ENCODE data around the gene NNMT.

The NNMT gene

DNA sequence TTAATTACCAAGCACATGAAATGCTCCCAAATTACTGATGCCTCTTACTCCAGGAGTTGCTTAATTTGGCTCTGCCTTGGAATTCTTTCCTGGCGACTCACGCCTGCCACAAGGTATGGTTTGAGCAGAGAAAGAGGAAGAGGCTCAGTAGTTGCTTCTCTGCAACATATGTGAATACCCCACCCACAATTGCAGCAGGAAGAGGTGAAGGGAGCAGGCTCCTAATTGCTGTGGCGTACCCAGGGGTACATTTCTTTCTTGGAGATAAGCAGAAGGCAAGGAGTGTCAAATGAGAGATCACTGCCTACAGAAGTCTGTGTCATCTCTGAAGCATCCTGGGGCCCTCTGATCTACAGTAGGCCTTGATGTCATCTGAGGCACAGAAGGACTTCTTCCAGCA lies 10.6 kb upstream of the NNMT start:
- no peak for DNase-seq

DNA sequence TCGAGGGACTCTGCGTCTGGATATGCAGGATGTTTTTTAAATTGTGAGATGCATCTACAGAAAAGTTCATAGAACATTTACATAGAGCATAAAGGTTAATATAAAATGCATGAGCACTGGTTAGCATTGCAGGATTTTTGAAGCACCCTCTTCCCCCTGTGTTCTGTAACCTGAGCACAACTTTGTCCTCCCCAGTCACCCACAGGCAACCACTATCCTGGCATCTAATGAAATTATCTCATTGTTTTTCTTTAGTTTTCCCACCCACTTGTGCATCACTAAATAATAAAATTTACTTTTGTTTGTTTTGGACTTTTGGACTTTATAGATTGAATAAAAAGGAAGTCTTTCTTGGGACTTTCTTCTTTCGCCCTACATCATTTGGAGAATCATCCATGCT lies 10.0 kb upstream of the NNMT start:
- DNase-seq: no peak

DNA sequence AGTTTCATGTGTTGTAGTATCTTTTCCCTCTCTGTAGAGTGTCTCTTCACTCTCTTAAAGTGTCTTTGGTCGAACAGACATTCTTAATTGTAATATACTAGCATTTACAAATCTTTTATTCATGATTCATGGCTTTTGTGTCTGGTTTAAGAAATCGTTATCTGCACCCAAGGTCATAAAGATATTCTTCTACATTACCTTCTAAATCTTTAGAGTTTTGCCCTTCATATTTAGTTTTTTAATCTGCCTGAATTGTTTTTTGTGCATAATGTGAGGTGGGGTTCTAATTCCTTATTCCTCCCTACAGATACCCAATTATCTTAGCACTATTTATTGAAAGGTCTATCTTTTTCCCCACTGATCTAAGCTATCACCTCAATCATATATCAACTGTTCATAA lies 9.0 kb upstream of the NNMT start:
- no peak for DNase-seq

DNA sequence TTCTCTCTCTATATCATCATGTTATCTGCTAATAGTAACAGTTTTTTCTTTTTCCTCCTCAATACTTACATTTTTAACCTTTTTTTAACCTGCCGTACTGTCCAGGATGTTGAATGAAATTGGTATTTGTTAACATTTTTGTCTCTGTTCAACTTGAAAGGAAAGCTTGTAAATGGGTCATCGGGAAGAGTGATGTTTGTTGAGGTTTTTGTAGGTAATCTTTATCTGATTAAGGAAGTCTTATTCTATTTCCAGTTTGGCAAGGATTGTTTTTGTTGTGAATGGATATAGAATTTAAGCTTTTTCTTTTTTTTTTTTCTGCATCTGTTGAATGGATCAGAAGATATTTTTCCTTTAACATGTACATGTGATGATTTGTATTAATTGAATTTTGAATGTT lies 8.1 kb upstream of the NNMT start:
- no peak for DNase-seq

DNA sequence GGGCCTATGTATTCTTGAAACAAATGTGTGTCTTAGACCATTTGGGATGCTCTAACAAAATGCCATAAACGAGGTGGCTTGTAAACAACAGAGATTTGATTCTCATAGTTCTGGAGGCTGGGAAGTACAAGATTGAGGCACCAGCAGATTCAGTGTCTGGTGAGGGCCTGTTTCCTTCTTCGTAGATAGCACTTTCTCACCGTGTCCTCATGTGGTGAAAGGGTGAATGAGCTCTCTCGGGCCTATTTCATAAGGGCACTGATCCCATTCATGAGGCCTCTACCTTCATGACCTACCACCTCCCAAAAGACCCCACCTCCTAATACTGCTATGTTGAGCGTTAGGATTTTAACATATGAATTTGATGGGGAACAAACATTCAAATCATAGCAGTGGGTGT lies 6.4 kb upstream of the NNMT start:
- no peak for DNase-seq

DNA sequence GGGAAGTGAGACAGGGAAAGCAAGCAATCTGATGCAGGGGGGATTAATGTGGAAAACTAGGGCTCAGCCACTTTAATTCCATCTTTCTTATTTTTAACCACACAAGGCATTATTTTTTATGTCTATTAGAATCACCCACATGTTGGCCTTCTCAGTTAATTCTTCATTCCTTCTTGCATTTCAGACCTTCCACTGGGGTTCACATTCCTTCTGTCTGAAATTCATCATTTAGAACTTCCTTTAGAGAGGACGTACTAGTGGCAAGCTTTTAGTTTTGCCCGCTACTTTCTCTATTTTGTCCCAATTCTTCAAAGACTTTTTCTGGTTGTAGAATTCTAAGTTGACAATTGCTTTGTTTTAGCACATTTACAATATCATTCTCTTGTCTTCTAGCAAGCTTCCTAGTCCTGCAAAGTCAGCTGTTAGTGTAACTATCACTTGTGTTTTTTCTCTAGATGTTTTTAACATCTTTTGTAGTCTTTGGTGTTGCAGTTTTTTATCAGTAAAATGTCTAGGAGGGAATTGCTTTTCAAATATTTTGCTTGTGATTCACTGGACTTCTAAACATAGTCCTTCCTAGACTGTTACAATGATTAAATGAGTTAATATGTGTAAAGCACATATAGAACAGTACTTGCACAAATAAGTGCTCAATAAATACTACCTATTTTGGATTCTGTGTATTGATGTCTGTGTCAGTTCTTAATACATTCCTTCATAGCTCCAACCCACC lies 5.5 kb upstream of the NNMT start:
- no peak for DNase-seq

DNA sequence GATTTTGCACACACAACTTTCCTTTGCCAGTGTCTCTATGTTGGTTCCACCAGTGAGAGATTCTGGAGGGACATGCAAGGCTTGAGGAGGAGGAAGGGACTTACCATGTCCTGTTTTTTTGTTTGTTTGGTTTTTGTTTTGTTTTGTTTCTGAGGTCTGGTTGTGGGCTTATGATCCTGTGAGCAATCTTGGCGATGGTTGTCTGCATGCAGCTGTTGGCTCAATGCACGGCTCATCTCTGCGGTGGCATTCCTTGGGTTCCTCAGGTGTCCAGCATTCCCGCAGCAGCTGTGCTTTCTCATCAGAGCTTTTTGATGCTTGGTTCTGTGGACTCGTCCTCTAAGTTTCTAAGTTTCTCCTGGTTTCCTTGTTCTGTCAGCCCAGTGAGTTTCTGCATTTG lies 4.8 kb upstream of the NNMT start:
- no peak for DNase-seq

DNA sequence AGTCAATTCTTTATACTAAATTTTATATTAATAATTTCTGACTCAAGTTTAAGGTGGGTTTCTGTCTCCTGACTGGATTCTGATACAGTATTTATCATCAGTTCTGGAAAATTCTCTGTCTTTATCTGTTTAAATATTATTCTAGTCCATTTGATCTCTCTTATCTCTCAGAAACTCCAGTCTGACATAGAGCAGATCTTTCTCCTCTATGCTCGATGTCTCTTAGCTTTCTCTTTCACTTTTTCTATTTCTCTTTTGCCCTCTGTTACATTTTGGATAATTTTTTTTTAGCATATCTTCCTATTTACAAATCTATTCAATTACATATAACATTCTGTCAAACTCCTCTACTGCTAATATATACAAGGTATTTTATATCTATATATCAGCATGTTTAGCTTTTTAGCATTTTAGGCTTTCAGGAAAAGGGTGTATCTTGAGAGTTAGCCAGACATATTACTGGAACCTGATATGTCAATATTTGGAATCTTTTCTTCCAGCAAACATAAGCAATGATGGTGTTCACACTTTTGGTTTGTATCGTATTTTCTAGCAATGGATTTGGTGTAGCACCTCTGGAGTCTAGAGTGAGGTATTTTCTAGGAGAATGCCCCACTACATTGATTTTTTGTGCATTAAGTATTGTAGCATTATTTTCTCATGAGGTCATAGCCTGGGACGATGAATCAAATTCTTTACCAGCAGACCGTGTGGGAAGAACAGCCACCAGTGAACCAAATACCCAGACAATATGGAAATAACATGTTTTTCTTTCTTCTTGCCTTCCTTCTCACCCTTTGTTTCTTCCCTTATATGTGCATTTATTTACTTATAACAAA lies 4.1 kb upstream of the NNMT start:
- no peak for DNase-seq

DNA sequence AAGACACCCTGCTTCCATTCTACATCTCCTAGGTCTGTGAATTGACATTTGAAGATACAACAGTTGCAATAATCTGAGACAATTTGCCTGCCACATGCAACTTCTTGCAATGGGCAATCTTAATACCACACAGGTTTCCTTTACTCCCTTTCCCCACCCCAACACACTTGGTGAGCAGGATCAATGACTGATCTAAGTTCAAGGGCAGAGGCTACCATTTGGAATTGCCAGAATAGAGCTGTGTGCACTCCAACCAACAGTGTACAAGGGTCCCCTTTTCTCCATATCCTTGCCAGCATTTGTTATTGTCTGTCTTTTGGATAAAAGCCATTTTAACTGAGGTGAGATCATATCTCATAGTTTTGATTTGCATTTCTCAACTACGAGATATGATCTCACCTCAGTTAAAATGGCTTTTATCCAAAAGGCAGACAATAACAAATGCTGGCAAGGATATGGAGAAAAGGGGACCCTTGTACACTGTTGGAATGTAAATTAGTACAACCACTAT lies 2.9 kb upstream of the NNMT start:
- DNase-seq: no peak

DNA sequence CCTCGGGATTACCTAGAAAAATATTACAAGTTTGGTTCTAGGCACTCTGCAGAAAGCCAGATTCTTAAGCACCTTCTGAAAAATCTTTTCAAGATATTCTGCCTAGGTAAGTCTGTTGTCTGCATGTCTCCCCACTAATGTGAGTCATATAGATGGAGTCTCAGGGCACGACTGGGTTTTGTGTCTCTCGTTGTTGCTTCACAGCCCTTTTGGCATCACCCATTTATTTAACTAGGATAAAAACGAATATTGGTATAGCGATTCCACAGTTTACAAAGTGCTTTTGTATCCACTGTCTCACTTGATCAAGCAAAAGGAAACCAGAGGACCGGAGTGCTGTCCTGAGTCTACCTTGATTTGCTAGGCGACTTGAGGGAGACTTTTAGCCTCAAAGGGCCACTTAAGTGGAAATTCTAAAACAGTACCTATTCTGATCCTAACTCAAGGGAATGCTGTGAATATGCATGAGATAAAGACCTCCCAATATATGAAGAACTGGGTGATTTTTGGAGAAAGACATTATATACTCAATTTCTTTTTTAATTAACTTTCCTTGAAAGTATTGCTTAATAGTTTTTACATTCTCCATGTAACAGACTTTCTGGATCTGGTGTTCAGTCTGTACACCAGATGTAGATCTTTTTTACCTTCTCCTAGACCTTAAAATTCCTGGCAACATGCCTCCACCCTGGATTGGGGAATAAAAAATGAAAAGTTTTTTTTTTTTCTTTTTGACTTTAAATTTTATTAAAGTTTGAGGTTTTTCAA lies 590 bp downstream of the NNMT start:
- no peak for DNase-seq

DNA sequence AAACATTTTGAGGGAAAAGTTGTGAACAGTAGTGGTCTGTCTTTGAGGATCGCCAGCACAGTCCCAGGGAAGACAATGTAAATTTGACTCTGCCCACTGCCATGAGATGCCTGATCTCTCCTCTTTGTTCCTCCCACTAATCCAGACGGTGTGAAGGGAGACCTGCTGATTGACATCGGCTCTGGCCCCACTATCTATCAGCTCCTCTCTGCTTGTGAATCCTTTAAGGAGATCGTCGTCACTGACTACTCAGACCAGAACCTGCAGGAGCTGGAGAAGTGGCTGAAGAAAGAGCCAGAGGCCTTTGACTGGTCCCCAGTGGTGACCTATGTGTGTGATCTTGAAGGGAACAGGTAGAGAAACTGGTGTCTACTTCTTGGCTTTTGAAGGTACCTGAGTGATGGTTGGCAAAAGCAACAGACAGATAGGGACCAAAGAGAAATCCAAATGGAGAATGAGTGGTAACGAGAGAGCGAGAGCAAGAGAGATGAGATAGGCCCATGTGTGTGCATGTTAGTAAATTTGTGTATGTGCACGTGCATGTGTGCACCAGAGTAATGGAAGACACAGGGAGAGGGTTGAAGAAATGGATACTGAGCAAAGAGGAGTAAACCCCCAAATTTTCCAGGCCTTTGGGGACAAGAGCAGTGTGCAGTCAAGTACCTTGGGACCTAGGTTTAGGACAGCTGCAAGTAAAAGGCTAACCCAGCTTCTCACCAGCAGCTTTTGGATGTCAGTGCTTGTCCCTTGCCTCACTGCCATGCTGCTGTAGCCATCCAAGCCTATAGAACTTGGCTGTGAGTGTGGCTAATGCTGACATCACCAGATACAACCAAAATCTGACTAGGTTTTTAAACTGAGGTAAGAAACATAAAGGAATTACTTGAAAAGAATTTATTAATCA lies 1.9 kb downstream of the NNMT start:
- no peak for DNase-seq

DNA sequence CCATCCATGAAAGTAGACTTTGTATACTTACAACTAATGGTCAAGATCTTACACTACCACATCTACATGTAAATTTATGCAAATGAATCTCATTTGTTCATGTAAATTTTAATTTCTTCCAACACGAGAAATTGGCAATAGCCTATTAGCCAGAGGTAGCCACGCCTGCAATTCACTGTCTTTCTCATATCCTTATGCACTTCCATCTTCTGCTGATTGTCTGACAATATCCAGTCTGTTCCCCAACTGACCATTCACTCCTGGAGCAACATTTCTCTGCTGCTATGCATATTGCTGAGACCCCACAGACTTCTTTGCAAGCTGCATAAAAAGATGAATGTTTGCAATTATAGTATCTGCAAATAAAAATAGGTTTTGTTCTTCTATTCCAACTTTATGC lies 2.5 kb downstream of the NNMT start:
- DNase-seq: no peak

DNA sequence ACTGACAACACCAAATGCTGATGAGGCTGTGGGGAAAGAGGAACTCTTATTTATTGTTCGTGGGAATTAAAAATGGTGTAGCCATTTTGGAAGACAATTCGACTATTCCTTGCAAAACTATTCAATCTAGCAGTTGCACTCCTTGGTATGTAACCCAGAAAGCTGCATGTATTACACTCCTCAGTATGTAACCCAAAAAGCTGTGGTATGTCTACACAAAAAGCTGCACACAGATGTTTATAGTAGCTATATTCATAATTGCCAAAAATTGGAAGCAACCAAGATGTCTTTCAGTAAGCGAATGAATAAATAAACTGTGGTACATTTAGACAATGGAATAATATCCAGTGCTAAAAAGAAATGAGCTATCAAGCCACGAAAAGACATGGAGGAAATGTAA lies 4.9 kb downstream of the NNMT start:
- DNase-seq: no peak

DNA sequence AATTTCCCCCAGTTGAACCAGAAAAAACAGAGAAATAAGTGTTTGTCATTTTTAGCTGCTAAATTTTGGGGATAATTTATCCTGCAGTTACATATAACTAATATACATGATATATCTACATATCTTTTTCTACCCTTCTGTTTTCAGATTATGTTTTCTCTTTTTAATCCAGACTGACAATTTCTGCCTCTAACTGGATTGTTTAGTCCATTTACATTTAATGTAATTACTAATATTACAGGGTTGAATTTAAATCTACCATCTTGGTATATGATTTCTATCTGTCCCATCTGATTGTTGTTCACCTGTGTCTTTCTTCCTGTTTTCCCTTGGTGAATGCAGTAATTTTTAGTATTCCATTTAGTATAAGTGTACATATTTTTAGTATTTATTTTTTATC lies 5.7 kb downstream of the NNMT start:
- DNase-seq: no peak

DNA sequence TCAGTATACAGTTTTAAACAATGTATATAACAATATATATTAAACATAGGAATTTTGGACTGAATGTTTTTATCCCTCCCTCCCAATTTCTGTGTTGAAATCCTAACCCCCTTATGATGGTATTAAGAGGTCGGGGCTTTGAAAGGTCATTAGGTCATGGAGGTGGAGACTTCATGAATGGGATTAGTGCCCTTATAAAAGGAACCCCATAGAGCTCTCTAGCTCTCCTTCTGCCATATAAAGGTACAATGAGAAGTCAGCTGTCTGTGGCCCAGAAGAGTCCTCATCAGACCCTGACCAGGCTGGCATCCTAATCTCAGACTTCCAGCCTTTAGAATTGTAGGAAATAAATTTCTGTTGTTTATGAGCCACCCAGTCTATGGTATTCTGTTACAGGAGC lies 6.5 kb downstream of the NNMT start:
- DNase-seq: no peak

DNA sequence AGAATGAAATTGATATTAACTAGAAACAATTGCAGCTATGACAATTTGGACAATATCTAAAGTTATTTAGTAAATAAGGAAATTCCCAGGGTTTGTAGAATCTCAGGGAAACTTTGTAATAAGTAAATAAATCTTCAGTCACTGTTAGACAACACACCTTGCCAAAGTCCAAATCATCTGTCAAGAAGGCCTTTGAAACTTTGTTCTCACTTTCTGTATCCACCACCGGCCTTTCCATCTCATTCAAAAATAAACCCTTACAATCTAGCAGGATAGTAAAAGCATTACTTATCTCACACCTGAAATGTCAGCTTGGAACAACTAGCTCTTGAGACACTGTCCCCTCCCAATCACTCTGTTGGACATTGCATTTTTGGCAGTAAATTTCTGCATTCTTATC lies 7.9 kb downstream of the NNMT start:
- DNase-seq: no peak

DNA sequence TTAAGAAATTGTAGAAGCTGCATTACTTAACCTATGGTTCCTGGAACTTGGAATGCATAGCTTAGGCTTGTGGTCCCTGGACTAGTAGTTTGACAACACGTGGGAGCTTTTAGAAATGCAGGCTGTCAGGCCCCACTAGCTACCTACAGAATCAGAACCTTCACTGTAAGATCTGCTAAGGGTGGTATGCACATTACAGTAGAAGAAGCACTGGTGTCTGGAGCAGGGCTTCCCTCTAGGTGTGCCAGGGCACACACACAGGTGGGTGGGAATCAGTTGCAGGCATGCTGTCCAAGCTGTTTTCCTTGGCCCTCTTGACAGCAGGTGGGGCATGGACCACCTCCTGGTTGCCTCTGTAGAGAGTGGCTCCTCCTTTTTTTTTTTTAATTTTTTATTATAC lies 8.8 kb downstream of the NNMT start:
- DNase-seq: no peak

DNA sequence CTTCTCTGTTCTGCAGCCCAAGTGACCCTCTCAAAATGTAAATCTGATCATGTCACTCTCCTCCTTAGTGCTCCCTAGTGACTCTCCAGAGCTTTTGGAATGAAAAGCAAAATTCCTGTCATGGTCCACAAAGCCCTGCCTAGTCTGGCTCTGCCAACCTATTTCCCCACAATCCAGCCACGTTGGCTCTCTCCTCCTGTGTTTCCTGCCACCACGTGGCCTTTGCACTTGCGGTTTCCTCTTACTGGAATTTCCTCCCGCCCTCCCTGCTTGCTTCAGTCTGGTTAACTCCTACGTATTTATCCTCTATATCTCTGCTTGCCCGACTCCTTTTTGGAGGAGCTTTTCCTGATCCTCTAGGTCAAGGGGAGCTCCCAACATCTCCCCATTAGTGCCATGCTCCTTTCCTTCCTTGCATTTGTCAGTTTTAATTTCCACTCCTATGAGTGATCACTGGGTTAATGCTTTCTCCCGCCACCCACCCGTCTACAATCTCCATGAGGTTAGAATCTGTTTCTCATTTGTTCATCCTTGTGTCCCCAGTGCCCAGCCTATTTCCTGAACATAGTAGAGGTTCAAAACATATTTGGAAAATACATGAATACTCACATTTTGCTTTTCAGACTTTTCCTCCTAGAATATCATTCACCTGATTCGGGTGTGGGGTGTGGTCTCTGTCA lies 11.5 kb downstream of the NNMT start:
- no peak for DNase-seq

DNA sequence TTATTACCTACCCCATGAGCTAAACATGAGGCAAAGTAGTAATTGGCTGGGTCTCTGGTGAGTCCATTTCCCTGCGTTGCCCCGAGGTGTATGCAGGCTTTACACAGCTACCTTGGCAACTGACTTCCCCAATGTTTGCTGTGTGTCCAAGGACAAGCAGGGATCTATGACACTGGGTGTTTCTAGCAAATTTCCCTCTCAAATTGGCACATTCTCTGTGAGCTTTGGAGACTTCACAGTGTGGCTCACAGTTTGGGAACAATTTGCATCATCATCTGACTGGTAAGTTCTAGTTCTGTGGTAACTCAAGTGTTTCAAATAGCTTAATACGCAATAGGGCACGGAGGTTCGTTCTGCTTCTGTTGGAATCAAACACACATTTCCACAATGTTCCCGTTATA lies 12.5 kb downstream of the NNMT start:
- no peak for DNase-seq

DNA sequence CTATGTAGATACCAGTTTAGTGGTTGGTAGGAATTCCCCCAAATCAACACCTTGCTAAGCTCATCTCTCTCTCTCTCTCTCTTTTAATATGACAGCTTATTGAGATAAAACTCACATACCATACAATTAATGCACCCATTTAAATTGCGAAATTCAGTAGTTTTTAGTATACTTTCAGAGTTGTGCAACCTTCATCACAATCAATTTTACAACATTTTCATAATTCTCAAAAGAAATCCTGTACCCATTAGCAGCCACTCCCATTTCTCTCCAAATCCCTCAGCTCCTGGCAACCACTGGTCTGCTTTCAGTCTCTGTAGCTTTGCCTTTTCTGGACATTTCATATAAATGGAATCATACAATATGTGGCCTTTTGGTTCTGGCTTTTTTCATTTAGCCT lies 13.3 kb downstream of the NNMT start:
- DNase-seq: no peak

DNA sequence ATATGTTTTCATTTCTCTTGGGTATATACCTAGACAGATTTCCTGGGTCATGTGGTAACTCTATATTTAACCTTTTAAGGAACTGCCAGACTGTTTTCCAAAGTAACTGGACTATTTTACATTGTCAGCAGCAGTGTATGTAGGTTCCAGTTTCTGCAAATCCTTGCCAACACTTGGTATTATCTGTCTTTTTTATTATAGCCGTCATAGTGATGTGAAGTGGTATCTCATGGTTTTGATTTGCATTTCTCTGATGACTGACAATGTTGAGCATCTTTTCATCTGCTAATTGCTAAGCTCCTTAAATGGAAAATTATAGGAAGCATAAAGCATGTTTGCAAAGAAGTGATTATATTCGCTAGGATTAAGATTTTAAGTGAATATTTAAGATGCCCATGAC lies 13.9 kb downstream of the NNMT start:
- DNase-seq: no peak

DNA sequence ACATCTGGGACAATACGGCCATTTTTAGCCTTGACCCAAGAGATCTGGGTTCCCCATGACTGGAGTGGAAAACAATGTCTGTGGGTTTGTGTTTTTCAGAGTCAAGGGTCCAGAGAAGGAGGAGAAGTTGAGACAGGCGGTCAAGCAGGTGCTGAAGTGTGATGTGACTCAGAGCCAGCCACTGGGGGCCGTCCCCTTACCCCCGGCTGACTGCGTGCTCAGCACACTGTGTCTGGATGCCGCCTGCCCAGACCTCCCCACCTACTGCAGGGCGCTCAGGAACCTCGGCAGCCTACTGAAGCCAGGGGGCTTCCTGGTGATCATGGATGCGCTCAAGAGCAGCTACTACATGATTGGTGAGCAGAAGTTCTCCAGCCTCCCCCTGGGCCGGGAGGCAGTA lies 15.7 kb downstream of the NNMT start:
- no peak for DNase-seq

All from activated naive CD4-positive, alpha-beta T cell (primary cell).